Cerebellar nuclear complex (tissue), 1 donor: ENCODE results near the gene TMEM8B.

Source experiments
- DNase-seq, 2 experiments: peaks; one replicate each; lab custom pipeline; 2025; lab: John Stamatoyannopoulos, UW

The TMEM8B gene

GRCh38 chr9:35829084-35829763 is at the start of gene TMEM8B:
TSS of gene TMEM8B (plus strand) at chr9:35829228. CDS start at chr9:35829448, 220 bp downstream.
- DNase-seq, result peak in 1 of 2 experiments; percentile 72

GRCh38 chr9:35781066-35781465 is 48.0 kb upstream of the TMEM8B start:
- no peak for DNase-seq

- no peak for DNase-seq
These were observed 45.6 kb upstream of the TMEM8B start for GRCh38 chr9:35783418-35783817.

- no peak for DNase-seq
These were observed 39.5 kb upstream of the TMEM8B start for GRCh38 chr9:35789541-35789940.

GRCh38 chr9:35790025-35790384 is 39.0 kb upstream of the TMEM8B start:
- no peak for DNase-seq

- peak in 1 of 2 experiments; percentile 76 for DNase-seq
These were observed 38.4 kb upstream of the TMEM8B start for GRCh38 chr9:35790385-35791296.

GRCh38 chr9:35791297-35791921 is 37.6 kb upstream of the TMEM8B start, which contains the start of gene NPR2:
TSS of gene NPR2 (plus strand) at chr9:35791591. CDS start at chr9:35792409, 818 bp downstream.
- no peak for DNase-seq

GRCh38 chr9:35792024-35792813 is 36.8 kb upstream of the TMEM8B start:
- no peak for DNase-seq

GRCh38 chr9:35792826-35793225 is 36.2 kb upstream of the TMEM8B start:
- no peak for DNase-seq

GRCh38 chr9:35793461-35793860 is 35.6 kb upstream of the TMEM8B start:
- DNase-seq, result no peak

- DNase-seq, result no peak
These were observed 33.3 kb upstream of the TMEM8B start for GRCh38 chr9:35795695-35796094.

GRCh38 chr9:35797311-35798109 is 31.5 kb upstream of the TMEM8B start:
- DNase-seq, result no peak

- no peak for DNase-seq
These were observed 30.2 kb upstream of the TMEM8B start for GRCh38 chr9:35798658-35799374.

- no peak for DNase-seq
These were observed 28.5 kb upstream of the TMEM8B start for GRCh38 chr9:35800530-35800929.

GRCh38 chr9:35801328-35802128 is 27.5 kb upstream of the TMEM8B start:
- DNase-seq, result no peak

GRCh38 chr9:35806101-35806500 is 22.9 kb upstream of the TMEM8B start:
- DNase-seq, result no peak

- DNase-seq, result no peak
These were observed 20.6 kb upstream of the TMEM8B start for GRCh38 chr9:35808433-35808832.

- no peak for DNase-seq
These were observed 18.9 kb upstream of the TMEM8B start for GRCh38 chr9:35810122-35810521.

- DNase-seq, result no peak
These were observed 17.5 kb upstream of the TMEM8B start for GRCh38 chr9:35811381-35812024.
